IPS DF 4.7 (cell line): ENCODE measurements around the gene CFC1.
"Not testable (repeated sequence)": the region's sequence is repeated elsewhere in the genome, so short reads cannot be mapped to it uniquely, and the experiment has no call there.

Experiments
- DNase-seq: peaks from one replicate; pipeline ENCODE4 v3.0.0-alpha.2; 2013; ENCODE audit warnings: low spot score; ENCODE audit errors: extremely low read depth

CFC1 gene

GRCh38 chr2:130583582-130583981 is 15.8 kb downstream of the CFC1 start:
- DNase-seq, result not testable (repeated sequence)

GRCh38 chr2:130582970-130583369 is 16.4 kb downstream of the CFC1 start:
- DNase-seq, result not testable (repeated sequence)

GRCh38 chr2:130581491-130581890 is 17.9 kb downstream of the CFC1 start:
- not testable (repeated sequence) for DNase-seq

GRCh38 chr2:130579121-130579520 is 20.3 kb downstream of the CFC1 start:
- not testable (repeated sequence) for DNase-seq

GRCh38 chr2:130577559-130577958 is 21.8 kb downstream of the CFC1 start:
- DNase-seq, result not testable (repeated sequence)

- not testable (repeated sequence) for DNase-seq
Observed at GRCh38 chr2:130576209-130576784, 23.1 kb downstream of the CFC1 start.

GRCh38 chr2:130574230-130574629 is 25.1 kb downstream of the CFC1 start:
- DNase-seq, result not testable (repeated sequence)

GRCh38 chr2:130571929-130572328 is 27.4 kb downstream of the CFC1 start:
- not testable (repeated sequence) for DNase-seq

GRCh38 chr2:130566165-130566564 is 33.2 kb downstream of the CFC1 start:
- not testable (repeated sequence) for DNase-seq

GRCh38 chr2:130556441-130556840 is 42.9 kb downstream of the CFC1 start:
- not testable (repeated sequence) for DNase-seq

GRCh38 chr2:130554178-130554577 is 45.2 kb downstream of the CFC1 start:
- DNase-seq, result not testable (repeated sequence)

GRCh38 chr2:130549475-130549874 is 49.9 kb downstream of the CFC1 start:
- not testable (repeated sequence) for DNase-seq

GRCh38 chr2:130548418-130548817 is 51.0 kb downstream of the CFC1 start:
- not testable (repeated sequence) for DNase-seq

- DNase-seq, result not testable (repeated sequence)
Observed at GRCh38 chr2:130544978-130545377, 54.4 kb downstream of the CFC1 start.

- DNase-seq, result not testable (repeated sequence)
Observed at GRCh38 chr2:130543785-130544528, 55.4 kb downstream of the CFC1 start.

- DNase-seq, result not testable (repeated sequence)
Observed at GRCh38 chr2:130542789-130543188, 56.6 kb downstream of the CFC1 start.
